ENCODE data around the gene BRD9. TPM values are rescaled to one million over a fixed set of nuclear protein-coding genes. Genes with fewer than 3 reads are reported as not detected.
"Not testable (repeated sequence)": the region's sequence is repeated elsewhere in the genome, so short reads cannot be mapped to it uniquely, and the experiment has no call there.

BRD9 gene
- total RNA-seq, 1 experiment from 2014 or later: 55.6 TPM

DNA sequence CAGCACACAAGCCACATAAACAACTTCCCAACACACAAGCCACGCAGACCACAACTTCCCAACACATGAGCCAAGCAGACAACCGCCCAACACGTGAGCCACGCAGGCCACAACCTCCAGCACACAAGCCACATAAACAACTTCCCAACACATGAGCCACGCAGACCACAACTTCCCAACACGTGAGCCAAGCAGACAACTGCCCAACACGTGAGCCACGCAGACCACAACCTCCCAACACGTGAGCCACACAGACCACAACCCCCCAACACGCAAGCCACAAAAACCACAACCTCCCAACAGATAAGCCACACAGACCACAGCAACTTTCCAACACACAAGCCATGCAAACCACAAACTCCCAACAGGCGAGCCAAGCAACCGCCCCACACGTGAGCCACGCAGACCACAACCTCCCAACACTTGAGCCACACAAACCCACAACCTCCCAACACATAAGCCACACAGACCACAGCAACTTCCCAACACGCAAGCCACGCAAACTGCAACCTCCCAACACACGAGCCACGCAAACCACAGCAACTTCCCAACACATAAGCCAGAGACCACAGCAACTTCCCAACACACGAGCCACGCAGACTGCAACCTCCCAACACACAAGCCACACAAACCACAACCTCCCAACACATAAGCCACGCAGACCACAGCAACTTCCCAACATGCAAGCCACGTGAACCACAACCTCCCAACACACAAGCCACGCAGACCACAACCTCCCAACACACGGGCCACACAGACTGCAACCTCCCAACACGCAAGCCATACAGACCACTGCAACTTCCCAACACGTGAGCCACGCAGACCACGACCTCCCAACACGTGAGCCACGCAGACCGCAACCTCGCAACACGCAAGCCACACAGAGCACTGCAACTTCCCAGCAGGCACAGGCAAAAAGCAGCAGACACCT lies 10.1 kb downstream of the BRD9 start:
- POLR2A ChIA-PET: no interaction called here
- Mint-ChIP-seq H3K27me3 (ENCODE audit: low read depth) (no peaks in the 10 kb centered on the region), H3K9me3 (peaks cover 5% of the 10 kb centered on the region), H3K27ac (no peak overlapping the region), H3K4me3 (no peak overlapping the region), H3K4me1 (no peaks in the 10 kb centered on the region), H3K36me3 (peaks cover 80% of the 10 kb centered on the region)
- ATAC-seq (no peak), DNase-seq (ENCODE audit: low spot score) (no peak)
- TF ChIP-seq TP53 (CRISPR knock-in tag; IDR thresholded peaks at IDR 0.05): no peak
- TF ChIP-seq SOX15 (CRISPR knock-in tag; IDR thresholded peaks at IDR 0.05): no peak
- TF ChIP-seq ZNF232 (CRISPR knock-in tag; IDR thresholded peaks at IDR 0.05): no peak
- CTCF ChIA-PET: no interaction called here

DNA sequence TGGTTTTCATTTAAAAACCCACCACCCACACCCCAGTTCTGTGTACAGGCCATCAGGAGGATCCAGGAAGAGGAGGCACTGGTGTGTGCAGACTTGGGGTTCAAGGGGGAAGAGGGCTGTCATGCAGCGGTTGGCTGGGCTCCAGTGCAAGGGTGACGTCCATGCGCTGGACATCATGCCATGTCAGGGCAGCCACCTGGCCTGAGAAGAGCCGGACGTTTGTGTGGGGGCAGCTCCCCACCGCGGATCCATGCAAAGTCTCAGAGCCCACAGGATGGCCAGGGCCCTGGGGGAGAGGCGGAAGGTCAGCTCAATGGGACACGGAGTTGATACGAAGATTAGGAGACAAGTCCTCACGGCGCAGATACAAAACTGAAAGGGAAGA lies 11.1 kb downstream of the BRD9 start:
- Mint-ChIP-seq H3K36me3 (peaks cover 77% of the 10 kb centered on the region), H3K9me3 (peaks cover 5% of the 10 kb centered on the region), H3K4me1 (no peaks in the 10 kb centered on the region), H3K4me3 (no peak overlapping the region), H3K27me3 (ENCODE audit: low read depth) (no peaks in the 10 kb centered on the region), H3K27ac (no peak overlapping the region)
- CTCF ChIA-PET: no interaction called here
- DNase-seq (ENCODE audit: low spot score) (no peak), ATAC-seq (no peak)
- POLR2A ChIA-PET: no interaction called here
- no peak for TF ChIP-seq NFYB (CRISPR knock-in tag; conservative IDR thresholded peaks at IDR 0.05; ENCODE audit: low read depth)

DNA sequence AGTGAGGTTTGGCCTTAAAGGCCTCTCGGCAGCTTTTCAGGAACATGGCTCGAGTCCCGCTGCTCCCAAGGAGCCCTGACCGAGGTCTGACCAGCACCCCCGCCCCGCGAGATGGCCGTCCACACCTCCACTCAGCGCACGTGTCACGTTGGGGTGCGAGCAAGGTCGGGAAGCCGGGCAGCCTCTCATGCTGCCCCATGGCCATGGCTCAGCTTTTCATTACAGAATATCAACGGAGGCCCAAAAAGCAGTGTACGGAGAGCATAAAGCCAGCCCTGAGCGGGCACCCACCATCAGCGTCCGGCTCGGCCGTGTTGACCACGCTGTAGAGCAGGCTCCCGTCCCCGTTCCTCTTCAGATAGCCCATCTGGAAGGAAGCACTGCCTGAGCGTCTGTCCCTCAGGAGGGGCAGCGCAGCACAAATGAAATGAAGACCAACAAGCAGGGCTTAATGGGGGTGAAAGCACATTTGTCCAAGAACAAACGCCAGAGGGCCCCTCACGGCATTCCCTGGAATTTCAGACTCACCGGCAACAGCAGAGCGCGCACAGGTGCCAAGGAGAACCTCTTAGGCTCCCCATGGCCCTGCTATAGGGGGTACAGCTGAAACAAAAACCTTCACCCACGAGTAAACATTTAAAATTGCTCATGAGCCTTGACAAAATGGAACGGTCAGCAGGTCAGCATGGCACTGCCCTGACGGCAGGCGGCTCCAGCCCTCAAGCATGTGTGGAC lies 11.6 kb downstream of the BRD9 start:
- no peak for ATAC-seq
- CTCF ChIA-PET: no interaction called here
- TF ChIP-seq, protein P1, sequence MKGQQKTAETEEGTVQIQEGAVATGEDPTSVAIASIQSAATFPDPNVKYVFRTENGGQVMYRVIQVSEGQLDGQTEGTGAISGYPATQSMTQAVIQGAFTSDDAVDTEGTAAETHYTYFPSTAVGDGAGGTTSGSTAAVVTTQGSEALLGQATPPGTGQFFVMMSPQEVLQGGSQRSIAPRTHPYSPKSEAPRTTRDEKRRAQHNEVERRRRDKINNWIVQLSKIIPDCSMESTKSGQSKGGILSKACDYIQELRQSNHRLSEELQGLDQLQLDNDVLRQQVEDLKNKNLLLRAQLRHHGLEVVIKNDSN (CRISPR knock-in tag; IDR thresholded peaks at IDR 0.05): no peak
- TF ChIP-seq ZNF219 (CRISPR knock-in tag; IDR thresholded peaks at IDR 0.05; ENCODE audit: borderline replicate concordance): no peak
- no peak for TF ChIP-seq USF2 (CRISPR knock-in tag; IDR thresholded peaks at IDR 0.05)
- no peak for TF ChIP-seq FOXP1 (CRISPR knock-in tag; IDR thresholded peaks at IDR 0.05; ENCODE audit: borderline replicate concordance)
- TF ChIP-seq, protein P2, sequence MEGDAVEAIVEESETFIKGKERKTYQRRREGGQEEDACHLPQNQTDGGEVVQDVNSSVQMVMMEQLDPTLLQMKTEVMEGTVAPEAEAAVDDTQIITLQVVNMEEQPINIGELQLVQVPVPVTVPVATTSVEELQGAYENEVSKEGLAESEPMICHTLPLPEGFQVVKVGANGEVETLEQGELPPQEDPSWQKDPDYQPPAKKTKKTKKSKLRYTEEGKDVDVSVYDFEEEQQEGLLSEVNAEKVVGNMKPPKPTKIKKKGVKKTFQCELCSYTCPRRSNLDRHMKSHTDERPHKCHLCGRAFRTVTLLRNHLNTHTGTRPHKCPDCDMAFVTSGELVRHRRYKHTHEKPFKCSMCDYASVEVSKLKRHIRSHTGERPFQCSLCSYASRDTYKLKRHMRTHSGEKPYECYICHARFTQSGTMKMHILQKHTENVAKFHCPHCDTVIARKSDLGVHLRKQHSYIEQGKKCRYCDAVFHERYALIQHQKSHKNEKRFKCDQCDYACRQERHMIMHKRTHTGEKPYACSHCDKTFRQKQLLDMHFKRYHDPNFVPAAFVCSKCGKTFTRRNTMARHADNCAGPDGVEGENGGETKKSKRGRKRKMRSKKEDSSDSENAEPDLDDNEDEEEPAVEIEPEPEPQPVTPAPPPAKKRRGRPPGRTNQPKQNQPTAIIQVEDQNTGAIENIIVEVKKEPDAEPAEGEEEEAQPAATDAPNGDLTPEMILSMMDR (IDR thresholded peaks at IDR 0.05): no peak
- no peak for TF ChIP-seq OVOL2 (CRISPR knock-in tag; IDR thresholded peaks at IDR 0.05; ENCODE audit: borderline replicate concordance)
- no peak for TF ChIP-seq ZNF396 (CRISPR knock-in tag; IDR thresholded peaks at IDR 0.05; ENCODE audit: borderline replicate concordance)
- TF ChIP-seq, protein P3, sequence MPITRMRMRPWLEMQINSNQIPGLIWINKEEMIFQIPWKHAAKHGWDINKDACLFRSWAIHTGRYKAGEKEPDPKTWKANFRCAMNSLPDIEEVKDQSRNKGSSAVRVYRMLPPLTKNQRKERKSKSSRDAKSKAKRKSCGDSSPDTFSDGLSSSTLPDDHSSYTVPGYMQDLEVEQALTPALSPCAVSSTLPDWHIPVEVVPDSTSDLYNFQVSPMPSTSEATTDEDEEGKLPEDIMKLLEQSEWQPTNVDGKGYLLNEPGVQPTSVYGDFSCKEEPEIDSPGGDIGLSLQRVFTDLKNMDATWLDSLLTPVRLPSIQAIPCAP (CRISPR knock-in tag; IDR thresholded peaks at IDR 0.05): no peak
- no peak for TF ChIP-seq GRHL2 (CRISPR knock-in tag; IDR thresholded peaks at IDR 0.05; ENCODE audit: insufficient replicate concordance, severe bottlenecking)
- TF ChIP-seq, protein P4, sequence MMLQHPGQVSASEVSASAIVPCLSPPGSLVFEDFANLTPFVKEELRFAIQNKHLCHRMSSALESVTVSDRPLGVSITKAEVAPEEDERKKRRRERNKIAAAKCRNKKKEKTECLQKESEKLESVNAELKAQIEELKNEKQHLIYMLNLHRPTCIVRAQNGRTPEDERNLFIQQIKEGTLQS (CRISPR knock-in tag; conservative IDR thresholded peaks at IDR 0.05): no peak
- no peak for TF ChIP-seq ZNF263 (CRISPR knock-in tag; IDR thresholded peaks at IDR 0.05; ENCODE audit: low read depth)
- no peak for TF ChIP-seq ZNF121 (CRISPR knock-in tag; IDR thresholded peaks at IDR 0.05)
- no peak for TF ChIP-seq PRRX2 (CRISPR knock-in tag; IDR thresholded peaks at IDR 0.05)
- no peak for TF ChIP-seq NFATC4 (CRISPR knock-in tag; IDR thresholded peaks at IDR 0.05)
- TF ChIP-seq AR (CRISPR knock-in tag; IDR thresholded peaks at IDR 0.05): no peak
- no peak for TF ChIP-seq RORB (CRISPR knock-in tag; IDR thresholded peaks at IDR 0.05)
- no peak for TF ChIP-seq SOX15 (CRISPR knock-in tag; IDR thresholded peaks at IDR 0.05)
- peaks cover 76% of the 10 kb centered on the region for H3K36me3 Mint-ChIP-seq
- H3K4me3 Mint-ChIP-seq: no peak overlapping the region
- H3K27me3 Mint-ChIP-seq (ENCODE audit: low read depth): no peaks in the 10 kb centered on the region
- H3K9me3 Mint-ChIP-seq: peaks cover 5% of the 10 kb centered on the region
- DNase-seq (ENCODE audit: low spot score): no peak
- POLR2A ChIA-PET: no interaction called here
- H3K4me1 Mint-ChIP-seq: no peaks in the 10 kb centered on the region
- H3K27ac Mint-ChIP-seq: no peak overlapping the region

- DNase-seq (ENCODE audit: low spot score); H3K4me1 Mint-ChIP-seq; ATAC-seq; H3K9me3 Mint-ChIP-seq; H3K27me3 Mint-ChIP-seq (ENCODE audit: low read depth); POLR2A ChIA-PET; H3K4me3 Mint-ChIP-seq; H3K27ac Mint-ChIP-seq: not testable (repeated sequence)
- CTCF ChIA-PET: interaction anchor here (1.1 kb wide), 1 partner anchor 111 kb away, joined by 3 read pairs; no protein-coding TSS in a partner anchor
- peaks cover 74% of the 10 kb centered on the region for H3K36me3 Mint-ChIP-seq
Observed at GRCh38 chr5:878677-879076, 13.9 kb downstream of the BRD9 start.

Data from WTC11 (cell line).